Vagina (tissue), 2 donors: ENCODE results near the gene KRT73.

ENCODE experiments used
- CTCF ChIP-seq, 3 experiments: fragments of 450-650 bp in 2 of 3; fragments of 200-600 bp in 1 of 3; sonication (generic) in 1 of 3; IDR thresholded peaks; one replicate each; pipeline ENCODE4 v1.5.1; 2017 to 2019; ENCODE audit warnings: antibody characterized with exemption in 3 of 3, mild to moderate bottlenecking in 2 of 3, moderate library complexity in 2 of 3
- POLR2A ChIP-seq, 2 donors: fragments of 450-650 bp; IDR thresholded peaks; one replicate each; pipeline ENCODE4 v1.6.1; 2017; ENCODE audit warnings: antibody characterized with exemption in 2 of 2, mild to moderate bottlenecking in 2 of 2, moderate library complexity in 2 of 2

- TF ChIP-seq CTCF (IDR thresholded peaks at IDR 0.05) (no peak), POLR2A (IDR thresholded peaks at IDR 0.05) (no peak)
Observed at GRCh38 chr12:52666471-52666870, 48.1 kb upstream of the KRT73 start.
